Mucosa of descending colon (tissue), 3 donors: ENCODE data around the gene TOP1. TPM values are rescaled to one million over a fixed set of nuclear protein-coding genes. Genes with fewer than 3 reads are reported as not detected.

ENCODE experiments used
- ATAC-seq: fragments of 200-7000 bp; cut with Tn5 transposase; one replicate; pipeline ENCODE4 v1.9.1; 2020; ENCODE audit warnings: mild to moderate bottlenecking, moderate library complexity
- DNase-seq, 3 donors: peaks; one replicate each; pipeline ENCODE4 v3.0.0-alpha.2; 2020
- H3K36me3 ChIP-seq: fragments of 200-600 bp; one replicate; pipeline ENCODE4 v1.8.0; 2021; ENCODE audit warnings: low read depth, mild to moderate bottlenecking
- H3K4me1 ChIP-seq: fragments of 200-600 bp; one replicate; pipeline ENCODE4 v1.8.0; 2021; ENCODE audit warnings: low read depth, mild to moderate bottlenecking
- H3K4me3 ChIP-seq: fragments of 200-600 bp; one replicate; pipeline ENCODE4 v1.8.0; 2021; ENCODE audit warnings: mild to moderate bottlenecking
- H3K9me3 ChIP-seq: fragments of 200-600 bp; one replicate; pipeline ENCODE4 v1.8.0; 2021; ENCODE audit warnings: mild to moderate bottlenecking
- CTCF ChIP-seq: fragments of 200-600 bp; IDR thresholded peaks from one replicate; pipeline ENCODE4 v1.8.0; 2022; ENCODE audit warnings: antibody characterized with exemption, mild to moderate bottlenecking
- intact Hi-C, 2 donors: fragments of 100-400 bp; cut with DNase I in 1 of 2; cut with micrococcal nuclease in 1 of 2; formaldehyde crosslinking; loops; one replicate each; pipeline versions ENCODE4 v1.11.0 to v1.11.1; 2022; cut with DNase I, micrococcal nuclease
- total RNA-seq, 3 donors: library from RNA; stranded (reverse); fragmentation: NEBNext Ultra II Directional in 2 of 3; extraction: Animal tissue kit (Norgen Biotek cat#: 25700) in 2 of 3; gene quantifications; one replicate each; pipeline versions ENCODE4 v1.2.1 to v1.2.4, GENCODE V29; 2021 to 2023
- donor health status: DM: no; HTN: no; CAD: no; lungs with moderate emphysema.
- donor health status: DM: no; HTN: no; CAD: no.
- donor health status: DM: no; HTN: yes; CAD: no.

Gene TOP1
- total RNA-seq, 3 donors from 2014 or later, result 51.8 to 60.0 (median 57.7) TPM

- no peak for TF ChIP-seq CTCF
- H3K4me1 ChIP-seq, result peaks cover 67% of the 10 kb centered on the region
Measured at GRCh38 chr20:41054847-41055230, 26.2 kb downstream of the TOP1 start.

GRCh38 chr20:41055679-41056078 is 27.1 kb downstream of the TOP1 start:
- Histone ChIP-seq H3K4me1 (peaks cover 59% of the 10 kb centered on the region), H3K9me3 (no peaks in the 10 kb centered on the region), H3K36me3 (no peaks in the 10 kb centered on the region), H3K4me3 (no peak overlapping the region)
- DNase-seq (no peak), ATAC-seq (no peak)
- no peak for TF ChIP-seq CTCF
- intact Hi-C loops, result no loop called here

More at GRCh38 chr20:41054847-41055230, 26.2 kb downstream of the TOP1 start:
- DNase-seq (no peak), ATAC-seq (no peak)
- Histone ChIP-seq H3K36me3 (no peaks in the 10 kb centered on the region), H3K9me3 (no peaks in the 10 kb centered on the region), H3K4me3 (no peak overlapping the region)
- intact Hi-C loops, result no loop called here

GRCh38 chr20:41057999-41058673 is 29.5 kb downstream of the TOP1 start:
- no peak for DNase-seq

GRCh38 chr20:41058674-41059635 is 30.3 kb downstream of the TOP1 start:
- no peak for TF ChIP-seq CTCF
- DNase-seq (no peak), ATAC-seq (no peak)
- Histone ChIP-seq H3K4me3 (no peak overlapping the region), H3K9me3 (no peaks in the 10 kb centered on the region), H3K36me3 (no peaks in the 10 kb centered on the region), H3K4me1 (peaks cover 28% of the 10 kb centered on the region)
- intact Hi-C loops, result no loop called here

More at GRCh38 chr20:41057999-41058673, 29.5 kb downstream of the TOP1 start:
- Histone ChIP-seq H3K4me1 (peaks cover 35% of the 10 kb centered on the region), H3K9me3 (no peaks in the 10 kb centered on the region), H3K36me3 (no peaks in the 10 kb centered on the region), H3K4me3 (no peak overlapping the region)
- no peak for TF ChIP-seq CTCF
- intact Hi-C loops, result no loop called here
- ATAC-seq, result peak; percentile 78

GRCh38 chr20:41061155-41061554 is 32.5 kb downstream of the TOP1 start:
- intact Hi-C loops, result no loop called here
- ATAC-seq, result peak; percentile 79

More at GRCh38 chr20:41061155-41061554, 32.5 kb downstream of the TOP1 start:
- H3K4me3 ChIP-seq, result no peak overlapping the region
- no peak for TF ChIP-seq CTCF
- peaks cover 17% of the 10 kb centered on the region for H3K4me1 ChIP-seq
- no peak for DNase-seq
- no peaks in the 10 kb centered on the region for H3K36me3 ChIP-seq
- no peaks in the 10 kb centered on the region for H3K9me3 ChIP-seq
